Lung (tissue), 12 donors: Measurements from ENCODE around the gene OR52K2. TPM values are rescaled to one million over a fixed set of nuclear protein-coding genes. Genes with fewer than 3 reads are reported as not detected.

Experiments used
- ATAC-seq: fragments of 200-7000 bp; cut with Tn5 transposase; one replicate; pipeline ENCODE4 v1.9.1; 2020; ENCODE audit warnings: moderate number of reproducible peaks; ENCODE audit not compliant: insufficient read depth, low FRiP score
- DNase-seq, 3 donors: peaks; one replicate each; pipeline ENCODE4 v3.0.0-alpha.2; 2013 to 2017
- H3K27ac ChIP-seq, 2 donors: one replicate each; pipeline ENCODE4 v1.5.1; 2013; ENCODE audit warnings: mild to moderate bottlenecking in 2 of 2, moderate library complexity in 2 of 2, control low read depth in 1 of 2, inconsistent platforms in 1 of 2, low read depth in 1 of 2, low read length in 1 of 2
- H3K27me3 ChIP-seq, 3 donors: one replicate each; pipeline ENCODE4 v1.5.1; 2013; ENCODE audit warnings: low read length in 2 of 3; ENCODE audit not compliant: control insufficient read depth in 3 of 3, insufficient read depth in 3 of 3
- H3K36me3 ChIP-seq, 4 donors: one replicate each; pipeline ENCODE4 v1.5.1; 2013; ENCODE audit warnings: low read length in 4 of 4, mild to moderate bottlenecking in 1 of 4, moderate library complexity in 1 of 4; ENCODE audit not compliant: control insufficient read depth in 4 of 4, insufficient read depth in 4 of 4
- H3K4me1 ChIP-seq, 5 donors: one replicate each; pipeline ENCODE4 v1.5.1; 2013; ENCODE audit warnings: low read length in 5 of 5, mild to moderate bottlenecking in 2 of 5, moderate library complexity in 1 of 5; ENCODE audit not compliant: control insufficient read depth in 5 of 5, insufficient read depth in 5 of 5
- H3K4me3 ChIP-seq: one replicate; pipeline ENCODE4 v1.5.1; 2013; ENCODE audit warnings: mild to moderate bottlenecking, control low read depth, moderate library complexity
- H3K9ac ChIP-seq, 2 donors: one replicate each; pipeline ENCODE4 v1.5.1; 2013; ENCODE audit warnings: low read length in 2 of 2, control low read depth in 1 of 2; ENCODE audit not compliant: insufficient read depth in 1 of 2
- H3K9me3 ChIP-seq, 4 donors: one replicate each; pipeline ENCODE4 v1.5.1; 2013; ENCODE audit warnings: low read length in 3 of 4, mild to moderate bottlenecking in 1 of 4, moderate library complexity in 1 of 4; ENCODE audit not compliant: control insufficient read depth in 4 of 4, insufficient read depth in 3 of 4
- WGBS, 2 donors: extraction: QIAGEN DNeasy Blood & Tissue Kit; methylation state at CpG; one replicate each; pipeline ENCODE4 v1.1.7; 2013; 5-methylcytosine and 5-hydroxymethylcytosine counted together
- polyA plus RNA-seq, 2 donors: library from polyadenylated mRNA; stranded (reverse); fragments of 200-250 nt; gene quantifications; one replicate each; pipeline ENCODE4 v1.2.1, GENCODE V29; 2013
- total RNA-seq, 2 donors: library from RNA; depleted of rRNA in 1 of 2; stranded (reverse); fragments of >200 nt in 1 of 2; gene quantifications; one replicate each; pipeline ENCODE4 v1.2.1, GENCODE V29; 2014 to 2021
- TF ChIP-seq, protein P1 (sequence below): IDR thresholded peaks from 2 replicates; pipeline ENCODE4 v1.5.1; 2012; ENCODE audit warnings: mild to moderate bottlenecking; ENCODE audit errors: control extremely low read depth, extremely low read depth
- donor health status: control.
- donor health status: control.
- donor health status: Bipolar disorder and iron deficiency.
- donor health status: healthy.
- donor health status: DM: yes; HTN: yes; CAD: no.

The OR52K2 gene
- total and polyA plus RNA-seq, 4 donors = 0.06 to 0.67 TPM; not detected in 2

DNA sequence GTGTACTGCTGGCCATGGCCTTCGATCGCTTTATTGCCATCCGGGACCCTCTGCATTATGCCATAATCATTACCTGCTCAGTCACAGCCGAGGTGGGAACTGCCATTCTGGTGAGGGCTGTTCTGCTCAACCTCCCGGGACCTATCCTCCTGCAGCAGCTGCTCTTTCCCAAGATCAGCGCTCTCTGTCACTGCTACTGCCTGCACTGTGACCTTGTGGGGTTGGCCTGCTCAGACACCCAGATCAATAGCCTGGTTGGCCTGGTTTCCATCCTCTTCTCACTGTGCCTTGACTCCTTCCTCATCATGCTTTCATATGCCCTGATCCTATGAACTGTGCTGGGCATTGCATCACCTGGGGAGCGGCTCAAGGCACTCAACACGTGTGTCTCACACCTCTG is 30.7 kb upstream of the OR52K2 start:
- DNase-seq (no peak), ATAC-seq (no peak)
- Histone ChIP-seq H3K27me3 (no peaks in the 10 kb centered on the region), H3K4me1 (no peaks in the 10 kb centered on the region), H3K4me3 (no peak overlapping the region), H3K9me3 (no peaks in the 10 kb centered on the region), H3K36me3 (no peaks in the 10 kb centered on the region), H3K27ac (no peak overlapping the region), H3K9ac (no peak overlapping the region)
- TF ChIP-seq, protein P1, sequence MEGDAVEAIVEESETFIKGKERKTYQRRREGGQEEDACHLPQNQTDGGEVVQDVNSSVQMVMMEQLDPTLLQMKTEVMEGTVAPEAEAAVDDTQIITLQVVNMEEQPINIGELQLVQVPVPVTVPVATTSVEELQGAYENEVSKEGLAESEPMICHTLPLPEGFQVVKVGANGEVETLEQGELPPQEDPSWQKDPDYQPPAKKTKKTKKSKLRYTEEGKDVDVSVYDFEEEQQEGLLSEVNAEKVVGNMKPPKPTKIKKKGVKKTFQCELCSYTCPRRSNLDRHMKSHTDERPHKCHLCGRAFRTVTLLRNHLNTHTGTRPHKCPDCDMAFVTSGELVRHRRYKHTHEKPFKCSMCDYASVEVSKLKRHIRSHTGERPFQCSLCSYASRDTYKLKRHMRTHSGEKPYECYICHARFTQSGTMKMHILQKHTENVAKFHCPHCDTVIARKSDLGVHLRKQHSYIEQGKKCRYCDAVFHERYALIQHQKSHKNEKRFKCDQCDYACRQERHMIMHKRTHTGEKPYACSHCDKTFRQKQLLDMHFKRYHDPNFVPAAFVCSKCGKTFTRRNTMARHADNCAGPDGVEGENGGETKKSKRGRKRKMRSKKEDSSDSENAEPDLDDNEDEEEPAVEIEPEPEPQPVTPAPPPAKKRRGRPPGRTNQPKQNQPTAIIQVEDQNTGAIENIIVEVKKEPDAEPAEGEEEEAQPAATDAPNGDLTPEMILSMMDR = no peak
- WGBS, 2 donors = 78 to 88% methylated on average over 8 of the region's 8 CpGs

DNA sequence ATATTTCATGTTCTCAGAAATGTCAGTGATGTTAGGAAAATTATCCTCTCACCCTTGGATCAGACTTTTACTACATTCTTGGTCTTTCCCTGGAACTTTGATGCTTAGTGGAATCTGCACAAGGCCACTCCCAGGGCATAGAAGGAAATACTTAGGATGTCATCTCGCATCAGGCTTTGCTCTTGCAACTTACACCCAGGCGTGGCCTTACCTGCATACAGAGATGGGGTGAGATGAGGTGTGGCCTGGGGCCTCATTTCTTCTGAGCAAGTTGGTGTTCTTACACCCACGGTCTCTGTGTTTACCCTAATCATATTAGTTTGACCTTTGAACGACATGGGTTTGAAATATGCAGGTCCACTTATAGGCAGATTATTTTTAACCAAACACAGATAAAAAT is 19.0 kb upstream of the OR52K2 start:
- TF ChIP-seq, protein P1 = no peak
- DNase-seq (no peak), ATAC-seq (no peak)
- no peaks in the 10 kb centered on the region for H3K4me1 ChIP-seq
- H3K27me3 ChIP-seq = no peaks in the 10 kb centered on the region
- no peak overlapping the region for H3K9ac ChIP-seq
- H3K36me3 ChIP-seq = no peaks in the 10 kb centered on the region
- H3K4me3 ChIP-seq = no peak overlapping the region
- 70 to 85% methylated on average over 4 of the region's 4 CpGs for WGBS, 2 donors
- H3K9me3 ChIP-seq = peaks cover 0 to 5% (median 0%) of the 10 kb centered on the region in 4 donors
- no peak overlapping the region for H3K27ac ChIP-seq

DNA sequence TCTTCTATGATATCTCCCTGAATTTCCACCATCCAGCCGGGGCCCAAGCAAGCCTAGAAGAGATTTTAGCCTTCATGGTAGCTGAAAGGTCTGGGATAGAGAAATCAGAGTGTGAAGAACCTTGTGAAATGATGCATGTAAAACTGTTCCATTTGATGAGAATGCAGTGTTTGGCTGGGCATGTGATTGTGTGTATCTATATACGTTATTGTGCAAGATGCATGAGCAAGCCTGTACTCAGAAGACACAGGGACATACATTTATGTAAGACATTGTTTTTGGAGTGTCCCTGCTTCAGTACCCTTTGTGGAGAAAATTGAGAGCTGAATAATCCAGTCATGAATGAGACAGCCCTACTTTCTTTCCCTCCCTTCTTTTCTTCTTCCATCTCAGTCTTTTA is 15.2 kb upstream of the OR52K2 start:
- peaks cover 0 to 5% (median 0%) of the 10 kb centered on the region in 4 donors for H3K9me3 ChIP-seq
- no peaks in the 10 kb centered on the region for H3K36me3 ChIP-seq
- H3K4me3 ChIP-seq = no peak overlapping the region
- no peak overlapping the region for H3K9ac ChIP-seq
- no peak overlapping the region for H3K27ac ChIP-seq
- TF ChIP-seq, protein P1 = no peak
- H3K4me1 ChIP-seq = no peaks in the 10 kb centered on the region
- DNase-seq = no peak
- WGBS, 2 donors = 32 to 53% methylated on average over 2 of the region's 2 CpGs
- ATAC-seq = no peak
- no peaks in the 10 kb centered on the region for H3K27me3 ChIP-seq

DNA sequence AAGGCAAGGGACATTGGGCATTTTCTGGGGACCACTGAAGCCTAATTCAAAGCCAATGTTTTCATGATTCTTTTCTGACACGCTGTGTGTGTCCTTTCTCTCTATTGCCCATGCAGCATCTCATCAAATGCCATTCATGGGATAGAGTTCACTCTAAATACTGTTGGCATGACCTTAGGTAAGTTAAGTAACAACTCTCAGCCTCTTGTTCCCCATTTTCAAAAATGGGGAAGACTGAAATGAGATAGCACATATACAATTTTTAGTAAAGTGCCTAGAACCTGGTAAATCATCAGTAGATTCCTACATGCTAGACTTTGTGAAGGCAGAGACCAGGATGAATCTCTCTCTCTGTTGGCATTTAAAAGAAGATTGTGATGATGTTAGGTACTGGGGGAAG is 12.7 kb upstream of the OR52K2 start:
- no peaks in the 10 kb centered on the region for H3K27me3 ChIP-seq
- 65 to 84% methylated on average over 1 of the region's 1 CpG for WGBS, 2 donors
- peaks cover 0 to 3% (median 0%) of the 10 kb centered on the region in 4 donors for H3K9me3 ChIP-seq
- H3K27ac ChIP-seq = no peak overlapping the region
- ATAC-seq = no peak
- H3K36me3 ChIP-seq = no peaks in the 10 kb centered on the region
- H3K9ac ChIP-seq = no peak overlapping the region
- TF ChIP-seq, protein P1 = no peak
- no peaks in the 10 kb centered on the region for H3K4me1 ChIP-seq
- DNase-seq = no peak
- H3K4me3 ChIP-seq = no peak overlapping the region
